Heart right ventricle (tissue), 16 donors: ENCODE results near the gene C1QTNF9. TPM values are rescaled to one million over a fixed set of nuclear protein-coding genes. Genes with fewer than 3 reads are reported as not detected.
"Not testable (repeated sequence)": the region's sequence is repeated elsewhere in the genome, so short reads cannot be mapped to it uniquely, and the experiment has no call there.

Experiments
- ATAC-seq, 8 donors: fragments of 200-7000 bp; cut with Tn5 transposase; one replicate each; pipeline ENCODE4 v1.9.1; 2020; ENCODE audit warnings: mild to moderate bottlenecking in 8 of 8, moderate library complexity in 8 of 8, moderate number of reproducible peaks in 1 of 8
- DNase-seq, 2 donors: peaks; one replicate each; pipeline ENCODE4 v3.0.0-alpha.2; 2020
- H3K27ac ChIP-seq, 10 donors: fragments of 200-600 bp; sonication (generic) in 2 of 10; one replicate each; pipeline versions ENCODE4 v1.5.0 to v1.8.0; 2020 to 2022; ENCODE audit warnings: mild to moderate bottlenecking in 3 of 10
- H3K27me3 ChIP-seq, 7 donors: fragments of 200-600 bp; one replicate each; pipeline ENCODE4 v1.8.0; 2021 to 2022; ENCODE audit warnings: mild to moderate bottlenecking in 2 of 7
- H3K36me3 ChIP-seq, 9 donors: fragments of 200-600 bp; sonication (generic) in 1 of 9; one replicate each; pipeline versions ENCODE4 v1.5.0 to v1.8.0; 2020 to 2022; ENCODE audit warnings: mild to moderate bottlenecking in 2 of 9
- H3K4me1 ChIP-seq, 9 donors: fragments of 200-600 bp; sonication (generic) in 1 of 9; one replicate each; pipeline versions ENCODE4 v1.5.0 to v1.8.0; 2020 to 2022; ENCODE audit warnings: mild to moderate bottlenecking in 4 of 9
- H3K4me3 ChIP-seq, 10 donors: fragments of 200-600 bp; sonication (generic) in 2 of 10; one replicate each; pipeline versions ENCODE4 v1.5.0 to v1.8.0; 2020 to 2022; ENCODE audit warnings: mild to moderate bottlenecking in 7 of 10, moderate library complexity in 2 of 10
- H3K9me3 ChIP-seq, 11 donors: fragments of 200-600 bp in 10 of 11; sonication (generic) in 2 of 11; one replicate each; pipeline versions ENCODE4 v1.5.0 to v1.8.0; 2013 to 2022; ENCODE audit warnings: mild to moderate bottlenecking in 2 of 11, control low read depth in 1 of 11, moderate library complexity in 1 of 11
- CTCF ChIP-seq, 9 donors: fragments of 200-600 bp; sonication (generic) in 2 of 9; IDR thresholded peaks; one replicate each; pipeline versions ENCODE4 v1.5.0 to v1.8.0; 2021 to 2022; ENCODE audit warnings: antibody characterized with exemption in 9 of 9, mild to moderate bottlenecking in 5 of 9, moderate library complexity in 1 of 9
- WGBS, 2 donors: extraction: QIAGEN DNeasy Blood & Tissue Kit; methylation state at CpG; one replicate each; pipeline ENCODE4 v1.1.7; 2013; ENCODE audit warnings: inconsistent platforms in 1 of 2; 5-methylcytosine and 5-hydroxymethylcytosine counted together
- intact Hi-C, 10 donors: fragments of 100-400 bp; cut with DNase I; formaldehyde crosslinking; loops; one replicate each; pipeline versions ENCODE4 v1.11.1 to v1.14.2; 2022
- polyA plus RNA-seq, 2 donors: library from polyadenylated mRNA; stranded (reverse); fragments of 200-250 nt; gene quantifications; one replicate each; pipeline ENCODE4 v1.2.3, GENCODE V29; 2013
- total RNA-seq, 10 donors: library from RNA; stranded (reverse); fragmentation: NEBNext Ultra II Directional in 3 of 10; extraction: Animal tissue kit (Norgen Biotek cat#: 25700) in 3 of 10; gene quantifications; one replicate each; pipeline versions ENCODE4 v1.2.1 to v1.2.4, GENCODE V29; 2021 to 2023
- donor health status: Arrhythmogenic right ventricular cardiomyopathy.
- donor health status: ischemic (EF 13 %, LVEDD 7.1; RV severe dilation, severe dysfunction).
- donor health status: healthy with polysubstance abuse.
- donor health status: DM: no; HTN: yes; CAD: no.
- donor health status: DM: no; HTN: no; CAD: no.
- donor health status: ischemic (EF 25% LVEDD 6.9; RV normal size, moderate dysfunction).
- donor health status: ischemic (EF 25% LVEDD 5.7; RV mildly dilated, moderate dysfunction).
- donor health status: healthy.
- donor health status: DM: yes; HTN: yes; CAD: no.
- donor health status: Ischemic cardiomyopathy.
- donor health status: ischemic (EF 35%, LVEDD 5.7; RV mildly dilated, moderate dysfunction).
- donor health status: nonischemic (EF 11% LVEDD 7.7; RV severe dilation, severe dysfunction).
- donor health status: DM: yes; HTN: yes; CAD: no.
- donor health status: PGD.
- donor health status: ischemic (EF 29% LVEDD 5.4; RV normal size, mild dysfunction).
- donor health status: nonischemic (EF 23%, LVEDD 6.1; RV moderate dilation, normal function).

The C1QTNF9 gene
- total and polyA plus RNA-seq, 12 donors, result 0.30 to 7.2 (median 3.4) TPM

GRCh38 chr13:24365191-24365590, 55.8 kb downstream of the C1QTNF9 start:
- Histone ChIP-seq H3K27me3 (peaks cover 0 to 7% (median 0%) of the 10 kb centered on the region in 7 donors), H3K9me3 (no peaks in the 10 kb centered on the region), H3K27ac (no peak overlapping the region), H3K4me1 (no peaks in the 10 kb centered on the region), H3K36me3 (no peaks in the 10 kb centered on the region), H3K4me3 (no peak overlapping the region)
- WGBS, 2 donors, result 85 to 91% methylated on average over 9 of the region's 9 CpGs
- no peak for TF ChIP-seq CTCF (IDR thresholded peaks at IDR 0.05)
- intact Hi-C loops, result loop anchor here in 1 of 10 donors (10.0 kb wide), 1 partner anchor 1420 kb away; no protein-coding TSS in a partner anchor
- DNase-seq, result no peak
- no peak for ATAC-seq

- not testable (repeated sequence) for ATAC-seq, H3K4me1 ChIP-seq, H3K27me3 ChIP-seq, H3K27ac ChIP-seq, H3K4me3 ChIP-seq, H3K36me3 ChIP-seq, DNase-seq, H3K9me3 ChIP-seq
- intact Hi-C loops, result loop anchor here in 1 of 10 donors (10.0 kb wide), 1 partner anchor 1422 kb away; no protein-coding TSS in a partner anchor
- WGBS, 2 donors, result 94 to 96% methylated on average over 6 to 8 of the region's 8 CpGs
Measured at GRCh38 chr13:24366315-24366714, 56.9 kb downstream of the C1QTNF9 start.

GRCh38 chr13:24371273-24371672, 61.9 kb downstream of the C1QTNF9 start:
- H3K27ac ChIP-seq, H3K9me3 ChIP-seq, DNase-seq, H3K36me3 ChIP-seq, H3K4me3 ChIP-seq, H3K4me1 ChIP-seq, ATAC-seq, intact Hi-C loops: not testable (repeated sequence)
- peaks cover 0 to 20% (median 0%) of the 10 kb centered on the region in 7 donors for H3K27me3 ChIP-seq
- WGBS, 2 donors, result 66 to 81% methylated on average over 9 of the region's 9 CpGs

Other genes with a start within 250 kb of the C1QTNF9 start
- gene SPATA13, start 148.9 kb upstream of the C1QTNF9 start, total RNA-seq, result 10 to 100 TPM in 5 of 10 donors, 1 to 10 TPM in 5; 6.0 to 19.2 (median 10.2) TPM
- gene SPATA13, start 148.9 kb upstream of the C1QTNF9 start, polyA plus RNA-seq, result 10 to 100 TPM in 1 of 2 donors, 1 to 10 TPM in 1; 3.3 to 21.4 TPM
- gene PARP4, start 203.2 kb downstream of the C1QTNF9 start, total RNA-seq, result 10 to 100 TPM; 15.1 to 33.6 (median 24.2) TPM
- 10 to 100 TPM in 1 of 2 donors, 1 to 10 TPM in 1; 8.3 to 10.1 TPM for gene PARP4, start 203.2 kb downstream of the C1QTNF9 start, polyA plus RNA-seq